AG09309 (cell line): ENCODE data around the gene MARK4.

ENCODE experiments used
- DNase-seq: peaks from one replicate; pipeline ENCODE4 v3.0.0-alpha.2; 2010; ENCODE audit warnings: low read depth
- H3K4me3 ChIP-seq: 2 replicates; pipeline ENCODE4 v1.5.1; 2011; ENCODE audit warnings: mild to moderate bottlenecking, low read depth, low read length, moderate library complexity; ENCODE audit not compliant: control insufficient read depth
- CTCF ChIP-seq: IDR thresholded peaks from 2 replicates; pipeline ENCODE4 v1.5.1; 2011; ENCODE audit warnings: mild to moderate bottlenecking, low read depth, low read length, inconsistent platforms; ENCODE audit not compliant: insufficient read depth, control insufficient read depth; ENCODE audit errors: missing control alignments

The MARK4 gene

DNA sequence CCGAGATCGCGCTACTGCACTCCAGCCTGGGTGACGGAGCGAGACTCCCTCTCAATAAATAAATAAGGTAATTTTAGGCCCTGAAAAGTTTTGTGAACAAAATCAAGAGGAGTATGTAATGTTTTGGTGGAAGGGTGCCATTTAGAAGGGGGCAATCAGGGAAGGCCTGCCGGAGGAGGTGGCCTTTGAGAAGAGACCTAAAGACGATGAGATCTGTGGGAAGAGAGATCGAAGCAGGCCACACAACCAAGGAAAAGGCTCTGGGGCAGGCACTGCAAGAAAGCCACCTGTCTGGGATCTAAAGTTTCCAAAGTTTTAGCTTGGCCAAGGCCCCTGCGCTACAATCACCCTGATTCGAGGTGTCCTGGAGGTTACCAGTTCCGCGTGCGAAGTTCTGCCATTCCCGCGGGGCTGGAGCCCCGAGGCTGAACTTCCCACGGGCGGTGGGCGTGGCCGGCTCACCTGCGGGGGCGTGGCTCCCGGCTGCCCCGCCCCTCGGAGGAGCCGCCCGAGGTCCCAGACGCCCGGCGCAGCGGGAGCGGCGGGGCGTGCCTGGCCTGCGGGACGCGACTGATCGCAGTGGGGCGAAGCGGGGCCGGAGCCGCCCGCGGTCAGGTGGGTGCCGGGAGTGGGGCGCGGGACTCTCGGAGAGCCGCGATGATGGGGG is 89.3 kb downstream of the MARK4 start, which contains the start of gene KLC3:
Gene KLC3, plus strand, starts transcription at position 519 of the 667 bp plus-strand sequence. CDS start 4,792 bp downstream, outside the sequence.
- H3K4me3 ChIP-seq = no peak within 1 kb of the TSS
- DNase-seq = no peak
- no peak for TF ChIP-seq CTCF

- no peak overlapping the region for H3K4me3 ChIP-seq
- DNase-seq = no peak
- no peak for TF ChIP-seq CTCF
These were observed 89.9 kb downstream of the MARK4 start for GRCh38 chr19:45340899-45341453.

DNA sequence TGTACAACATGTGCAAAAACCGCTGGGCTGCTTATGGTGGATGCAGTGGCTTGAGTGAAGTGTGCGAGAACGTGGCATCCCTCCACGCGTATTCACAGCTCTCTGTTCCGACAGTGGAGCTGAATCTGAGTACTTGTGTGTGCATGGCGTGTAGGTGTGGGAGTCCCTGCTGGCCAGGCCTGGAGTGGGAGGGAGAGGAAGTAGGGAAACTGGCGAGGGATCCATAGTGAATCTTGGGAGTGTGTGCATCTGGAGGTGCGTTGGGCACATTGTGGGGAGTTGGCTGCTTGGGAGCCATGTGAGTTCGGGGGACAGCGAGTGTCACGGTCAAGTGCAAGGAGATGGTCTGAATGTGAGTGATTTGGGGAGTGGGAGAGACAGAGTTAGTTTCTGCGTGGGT is 91.8 kb downstream of the MARK4 start:
- DNase-seq = no peak
- no peak for TF ChIP-seq CTCF
- no peak overlapping the region for H3K4me3 ChIP-seq

DNA sequence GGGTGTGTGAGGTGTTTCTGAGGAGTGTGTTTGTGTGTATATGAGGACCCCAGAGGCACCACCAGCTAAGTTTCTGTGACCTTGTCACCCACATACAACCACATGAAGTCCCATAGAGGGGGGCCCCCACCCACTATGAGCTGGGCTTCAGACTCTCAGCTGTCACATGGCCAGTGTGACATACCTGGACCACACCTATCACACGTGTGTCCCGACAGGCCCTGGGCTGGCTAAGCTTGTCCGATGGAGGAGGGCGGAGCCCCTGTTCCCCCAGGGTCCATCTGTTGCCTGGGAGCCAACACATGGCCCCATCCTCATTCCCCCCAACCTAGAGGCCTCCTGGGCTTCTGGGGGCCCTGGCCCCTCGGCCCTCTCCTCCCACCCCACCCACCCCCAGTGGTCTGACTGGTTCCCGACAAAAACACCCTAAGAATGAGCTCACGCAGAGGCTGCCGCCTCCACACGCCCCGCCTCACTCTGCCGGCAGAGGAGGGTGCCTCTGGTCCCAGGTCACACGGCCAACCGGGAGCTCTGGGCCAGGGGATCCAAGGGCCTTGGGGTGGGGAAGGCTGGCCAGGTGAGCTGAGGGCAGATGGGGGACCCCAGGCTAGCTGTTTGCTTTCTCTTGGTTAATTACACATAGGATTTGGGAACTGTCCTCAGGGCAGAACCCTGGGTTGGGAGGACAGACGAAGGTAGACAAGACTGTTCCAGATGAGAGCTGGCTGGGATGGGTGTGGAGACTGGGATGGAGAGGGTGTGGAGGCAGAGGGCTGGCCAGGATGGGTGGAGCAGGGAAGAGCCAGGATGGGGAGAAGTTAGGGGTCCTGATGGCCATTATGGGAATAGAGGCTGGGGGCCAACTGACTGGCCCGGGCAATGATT is 93.8 kb downstream of the MARK4 start:
- no peak for DNase-seq
- H3K4me3 ChIP-seq = no peak overlapping the region
- no peak for TF ChIP-seq CTCF

DNA sequence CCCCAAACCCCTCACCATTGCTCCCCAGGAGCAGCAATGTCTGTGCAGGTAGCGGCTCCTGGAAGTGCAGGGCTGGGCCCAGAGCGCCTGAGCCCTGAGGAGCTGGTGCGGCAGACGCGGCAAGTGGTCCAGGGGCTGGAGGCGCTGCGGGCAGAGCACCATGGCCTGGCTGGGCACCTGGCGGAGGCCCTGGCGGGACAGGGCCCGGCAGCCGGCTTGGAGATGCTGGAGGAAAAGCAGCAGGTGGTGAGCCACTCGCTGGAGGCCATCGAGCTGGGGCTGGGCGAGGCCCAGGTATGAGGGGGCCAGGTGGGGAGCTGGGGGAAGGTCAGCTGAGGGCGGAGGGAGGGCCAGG is 94.4 kb downstream of the MARK4 start:
- DNase-seq = no peak
- H3K4me3 ChIP-seq = no peak overlapping the region
- no peak for TF ChIP-seq CTCF

DNA sequence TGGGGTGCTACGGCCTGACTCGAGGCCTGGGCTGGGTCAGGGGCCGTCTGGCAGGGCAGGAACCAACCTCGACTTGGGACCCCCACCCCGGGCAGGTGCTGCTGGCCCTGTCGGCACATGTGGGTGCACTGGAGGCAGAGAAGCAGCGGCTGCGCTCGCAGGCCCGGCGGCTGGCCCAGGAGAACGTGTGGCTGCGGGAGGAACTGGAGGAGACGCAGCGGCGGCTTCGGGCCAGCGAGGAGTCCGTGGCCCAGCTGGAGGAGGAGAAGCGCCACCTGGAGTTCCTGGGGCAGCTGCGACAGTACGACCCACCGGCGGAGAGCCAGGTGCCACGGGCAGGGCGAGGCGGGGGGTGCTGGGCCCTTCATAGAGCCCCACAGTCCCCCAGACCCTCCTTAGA is 95.4 kb downstream of the MARK4 start:
- no peak for TF ChIP-seq CTCF
- DNase-seq = no peak
- no peak overlapping the region for H3K4me3 ChIP-seq
